Mucosa of stomach (tissue), 1 donor: Measurements from ENCODE around the gene NAP1L1.

Experiments
- H3K27me3 ChIP-seq: one replicate; pipeline ENCODE4 v1.7.0; 2013; ENCODE audit warnings: mild to moderate bottlenecking, low read length; ENCODE audit not compliant: control insufficient read depth, insufficient read depth
- H3K36me3 ChIP-seq: one replicate; pipeline ENCODE4 v1.7.0; 2013; ENCODE audit warnings: low read length; ENCODE audit not compliant: control insufficient read depth, insufficient read depth
- H3K4me1 ChIP-seq: one replicate; pipeline ENCODE4 v1.7.0; 2013; ENCODE audit warnings: mild to moderate bottlenecking, low read length; ENCODE audit not compliant: control insufficient read depth, insufficient read depth
- H3K4me3 ChIP-seq: one replicate; pipeline ENCODE4 v1.7.0; 2013; ENCODE audit warnings: low read length
- H3K9ac ChIP-seq: one replicate; pipeline ENCODE4 v1.7.0; 2013; ENCODE audit warnings: mild to moderate bottlenecking, low read length, moderate library complexity
- H3K9me3 ChIP-seq: one replicate; pipeline ENCODE4 v1.7.0; 2013; ENCODE audit warnings: mild to moderate bottlenecking, low read length, moderate library complexity; ENCODE audit not compliant: control insufficient read depth
- donor health status: Pancreatic carcinoma.

NAP1L1 gene

DNA sequence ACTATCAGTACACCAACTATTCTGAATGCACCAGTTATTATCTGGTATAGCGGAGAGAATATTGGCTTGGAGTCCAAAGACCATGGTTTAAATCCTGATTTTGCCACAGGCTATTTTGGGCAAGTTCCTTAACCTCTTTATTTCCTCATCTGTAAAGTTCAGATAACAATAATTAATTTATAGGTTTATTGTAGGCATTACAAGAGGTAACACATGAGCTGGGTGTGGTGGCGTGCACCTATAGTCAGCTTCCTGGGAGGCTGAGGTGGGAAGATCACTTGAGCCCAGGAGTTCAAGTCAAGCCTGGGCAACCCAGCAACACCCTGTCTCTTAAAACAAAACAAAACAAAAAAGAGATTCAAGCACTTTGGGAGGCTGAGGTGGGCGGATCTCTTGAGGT, 76.1 kb downstream of the NAP1L1 start:
- H3K4me3 ChIP-seq, result no peak overlapping the region
- peaks cover 3% of the 10 kb centered on the region for H3K27me3 ChIP-seq
- no peaks in the 10 kb centered on the region for H3K36me3 ChIP-seq
- peaks cover 5% of the 10 kb centered on the region for H3K4me1 ChIP-seq
- no peaks in the 10 kb centered on the region for H3K9me3 ChIP-seq
- H3K9ac ChIP-seq, result no peak overlapping the region

DNA sequence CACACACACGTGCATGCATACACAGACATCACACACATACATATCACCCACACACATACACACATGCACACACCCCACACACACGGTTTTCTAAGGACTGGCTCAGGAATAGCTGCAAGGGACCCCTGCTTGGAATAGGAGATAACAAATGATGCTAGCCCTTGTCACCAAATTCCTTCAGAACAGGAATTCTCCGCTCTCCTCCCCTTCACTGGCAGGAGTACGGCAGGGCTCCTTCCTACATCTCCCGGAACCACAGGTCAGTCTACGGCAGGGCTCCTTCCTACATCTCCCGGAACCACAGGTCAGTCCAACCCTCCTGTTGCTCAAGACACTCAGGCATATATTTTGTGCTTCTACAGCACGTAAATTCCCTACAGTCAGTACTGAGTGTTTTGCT, 76.8 kb downstream of the NAP1L1 start:
- H3K36me3 ChIP-seq, result no peaks in the 10 kb centered on the region
- H3K4me1 ChIP-seq, result peaks cover 5% of the 10 kb centered on the region
- H3K9ac ChIP-seq, result no peak overlapping the region
- no peaks in the 10 kb centered on the region for H3K9me3 ChIP-seq
- H3K4me3 ChIP-seq, result no peak overlapping the region
- H3K27me3 ChIP-seq, result peaks cover 3% of the 10 kb centered on the region

DNA sequence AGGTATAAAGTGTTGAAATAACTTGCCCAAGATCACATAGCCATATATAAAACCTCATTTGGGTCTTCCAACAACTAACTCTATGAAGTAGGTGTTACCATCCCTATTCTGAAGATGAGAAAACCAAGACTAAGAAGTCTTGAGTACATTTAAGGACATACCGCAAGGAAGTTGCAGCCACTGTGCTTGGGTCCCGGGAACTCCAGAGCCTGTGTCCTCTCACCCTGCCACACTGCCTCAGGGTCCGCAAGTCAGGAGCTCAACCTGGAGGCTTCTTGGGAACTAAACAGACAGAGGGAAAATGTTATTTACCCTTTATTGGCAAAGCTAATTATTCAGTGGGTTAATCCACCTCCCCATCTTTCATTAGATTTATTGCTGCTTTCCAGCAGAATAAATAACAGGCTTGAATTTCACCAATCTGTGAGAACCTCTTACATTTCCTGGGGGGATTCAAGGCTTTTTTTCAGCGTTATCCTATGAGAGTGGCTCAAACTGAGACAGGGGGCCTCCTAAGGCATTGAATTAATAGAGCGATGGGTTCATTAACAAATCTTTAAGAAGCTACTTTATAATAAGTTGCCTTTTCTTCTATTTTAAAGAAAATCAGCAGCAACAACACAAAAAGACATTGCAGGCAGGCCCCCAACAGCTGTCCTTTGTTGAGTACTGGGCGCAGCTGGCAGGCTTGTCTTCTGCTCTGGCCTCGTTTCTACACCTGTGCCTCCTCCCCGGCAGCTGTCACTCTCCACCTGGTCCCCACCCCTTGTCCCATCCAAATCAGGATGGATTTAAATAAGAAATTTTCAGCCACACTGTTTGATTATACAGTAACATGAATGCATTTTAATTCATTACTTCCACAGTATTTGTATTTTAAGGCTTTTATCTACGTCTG, 78.2 kb downstream of the NAP1L1 start:
- Histone ChIP-seq H3K27me3 (no peaks in the 10 kb centered on the region), H3K9me3 (no peaks in the 10 kb centered on the region), H3K36me3 (no peaks in the 10 kb centered on the region), H3K4me3 (no peak overlapping the region), H3K4me1 (peaks cover 5% of the 10 kb centered on the region), H3K9ac (no peak overlapping the region)

DNA sequence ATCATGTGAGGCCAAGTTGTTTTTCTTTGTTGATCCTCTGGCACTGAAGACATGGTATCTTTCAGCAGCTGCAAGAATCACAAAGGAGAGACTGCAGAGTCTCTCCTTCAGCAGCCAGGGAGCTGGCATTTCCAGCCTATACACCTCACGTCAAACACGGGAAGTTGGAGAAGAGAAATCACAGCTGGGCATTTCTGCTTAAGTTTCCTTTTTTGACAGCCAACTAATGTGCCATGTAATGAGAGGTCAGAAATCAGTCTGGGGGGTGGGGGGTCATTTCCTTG, 81.2 kb downstream of the NAP1L1 start:
- H3K9me3 ChIP-seq, result no peaks in the 10 kb centered on the region
- H3K27me3 ChIP-seq, result no peaks in the 10 kb centered on the region
- no peak overlapping the region for H3K9ac ChIP-seq
- H3K4me1 ChIP-seq, result no peaks in the 10 kb centered on the region
- H3K4me3 ChIP-seq, result no peak overlapping the region
- no peaks in the 10 kb centered on the region for H3K36me3 ChIP-seq

DNA sequence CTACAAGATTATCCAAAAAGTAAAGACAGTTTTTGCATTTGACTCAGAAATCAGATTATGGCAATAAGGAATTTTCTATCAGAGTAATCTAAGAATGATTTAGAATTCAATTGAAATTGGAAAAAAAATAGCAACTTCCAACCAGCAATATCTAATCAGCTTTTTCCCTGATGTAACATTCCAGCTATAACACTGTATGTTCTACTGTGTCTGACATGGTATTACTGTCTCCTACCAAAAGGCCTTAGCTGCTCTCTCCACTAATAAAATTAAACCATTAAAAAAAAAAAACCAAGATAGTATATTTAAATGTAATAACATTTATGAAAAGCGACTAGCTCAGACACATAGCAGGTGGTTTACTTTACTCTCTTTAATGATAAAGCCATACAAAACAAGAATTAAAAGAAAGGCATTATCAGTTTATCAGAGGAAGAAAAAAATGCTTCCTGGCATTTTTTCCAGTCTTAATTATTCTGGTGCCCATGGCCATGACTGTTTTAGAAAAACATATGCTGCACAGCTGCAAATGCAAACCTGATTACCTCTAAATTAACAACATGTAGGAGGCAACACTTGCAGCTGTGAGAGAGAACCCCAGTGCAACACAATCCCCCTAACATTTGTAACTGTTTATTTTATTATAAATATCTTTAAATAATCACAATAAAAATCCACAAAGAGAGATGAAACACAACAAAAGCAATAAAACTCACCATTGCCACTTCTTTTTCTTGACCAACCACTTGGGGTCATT, 81.7 kb downstream of the NAP1L1 start:
- Histone ChIP-seq H3K9me3 (no peaks in the 10 kb centered on the region), H3K4me1 (no peaks in the 10 kb centered on the region), H3K4me3 (no peak overlapping the region), H3K9ac (no peak overlapping the region), H3K27me3 (no peaks in the 10 kb centered on the region), H3K36me3 (no peaks in the 10 kb centered on the region)

DNA sequence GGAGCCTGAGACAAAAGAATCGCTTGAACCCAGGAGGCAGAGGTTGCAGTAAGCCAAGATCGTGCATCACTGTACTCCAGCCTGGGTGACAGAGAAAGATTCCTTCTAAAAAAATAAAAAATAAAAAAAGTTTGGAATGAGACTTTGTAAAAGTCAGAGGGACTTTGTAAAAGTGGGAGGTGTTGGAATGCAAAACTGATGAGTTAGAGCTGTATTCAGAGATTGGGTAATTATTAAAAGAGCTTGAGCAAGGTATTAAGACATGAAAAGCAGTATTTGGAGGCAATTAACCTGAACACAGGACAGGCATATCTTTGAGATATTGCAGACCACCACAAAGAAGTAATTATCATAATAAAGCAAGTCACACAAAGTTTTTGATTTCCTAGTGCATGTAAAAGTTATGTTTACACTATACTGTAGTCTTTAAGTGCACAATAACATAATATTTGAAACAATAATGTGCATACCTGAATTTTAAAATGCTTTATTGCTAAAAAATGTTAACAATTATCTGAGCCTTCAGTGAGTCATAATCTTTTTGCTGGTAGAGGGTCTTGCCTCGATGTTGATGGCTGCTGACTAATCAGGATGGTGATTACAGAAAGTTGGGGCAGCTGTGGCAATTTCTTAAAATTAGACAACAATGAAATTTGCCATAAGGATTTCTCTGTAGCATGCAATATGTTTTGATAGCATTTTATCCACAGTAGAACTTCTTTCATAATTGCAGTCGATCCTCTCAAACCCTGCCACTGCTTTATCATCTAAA, 86.0 kb downstream of the NAP1L1 start:
- no peaks in the 10 kb centered on the region for H3K36me3 ChIP-seq
- H3K4me1 ChIP-seq, result no peaks in the 10 kb centered on the region
- H3K9me3 ChIP-seq, result no peaks in the 10 kb centered on the region
- no peak overlapping the region for H3K9ac ChIP-seq
- no peak overlapping the region for H3K4me3 ChIP-seq
- H3K27me3 ChIP-seq, result no peaks in the 10 kb centered on the region

DNA sequence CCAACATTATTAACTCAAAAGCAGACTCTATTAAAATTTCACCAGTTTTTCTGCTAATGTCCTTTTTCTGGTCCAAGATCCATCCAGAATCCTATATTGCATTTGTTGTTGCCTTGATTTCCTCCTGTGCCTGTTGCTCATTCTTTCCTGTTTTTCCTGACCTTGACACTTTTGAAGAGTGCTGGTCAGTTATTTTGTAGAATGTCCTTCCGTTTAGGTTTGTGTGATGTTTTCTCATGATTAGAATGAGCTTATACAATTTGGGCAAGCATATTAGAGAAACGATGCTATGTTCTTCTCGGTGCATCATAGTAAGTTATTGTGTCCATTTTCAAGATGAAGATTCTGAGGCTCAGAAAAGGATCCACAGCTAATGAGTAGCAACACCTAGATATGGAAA, 86.8 kb downstream of the NAP1L1 start:
- H3K9ac ChIP-seq, result no peak overlapping the region
- no peaks in the 10 kb centered on the region for H3K4me1 ChIP-seq
- H3K27me3 ChIP-seq, result no peaks in the 10 kb centered on the region
- H3K36me3 ChIP-seq, result no peaks in the 10 kb centered on the region
- H3K4me3 ChIP-seq, result no peak overlapping the region
- no peaks in the 10 kb centered on the region for H3K9me3 ChIP-seq

DNA sequence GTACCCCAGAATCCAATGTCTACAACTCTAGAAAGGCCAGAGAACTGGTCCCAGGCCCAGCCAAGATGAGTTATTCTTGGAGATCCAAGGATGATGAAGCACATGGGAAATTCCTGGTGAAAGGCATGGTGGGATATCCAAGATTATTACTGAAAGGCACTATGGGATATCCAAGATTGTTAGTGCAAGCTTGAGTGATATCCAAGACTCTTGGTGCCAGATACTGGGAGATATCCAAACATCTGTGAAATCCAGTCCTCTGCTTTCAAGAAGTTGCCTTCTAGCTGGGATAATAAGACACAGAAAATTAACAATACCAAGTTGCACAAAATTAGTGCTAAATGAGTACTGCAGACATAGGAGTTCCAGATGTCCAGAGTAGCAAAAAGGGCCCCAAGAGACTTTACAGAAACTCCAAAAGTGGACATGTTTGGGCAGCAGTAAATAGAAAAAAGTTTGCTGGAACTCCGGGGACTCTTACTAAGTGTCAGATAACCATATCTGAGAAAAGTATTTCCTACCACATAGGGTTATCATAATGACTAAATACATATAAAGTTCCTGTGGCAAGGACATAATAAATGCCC, 87.5 kb downstream of the NAP1L1 start:
- Histone ChIP-seq H3K9me3 (no peaks in the 10 kb centered on the region), H3K36me3 (no peaks in the 10 kb centered on the region), H3K4me3 (no peak overlapping the region), H3K27me3 (no peaks in the 10 kb centered on the region), H3K4me1 (no peaks in the 10 kb centered on the region), H3K9ac (no peak overlapping the region)

DNA sequence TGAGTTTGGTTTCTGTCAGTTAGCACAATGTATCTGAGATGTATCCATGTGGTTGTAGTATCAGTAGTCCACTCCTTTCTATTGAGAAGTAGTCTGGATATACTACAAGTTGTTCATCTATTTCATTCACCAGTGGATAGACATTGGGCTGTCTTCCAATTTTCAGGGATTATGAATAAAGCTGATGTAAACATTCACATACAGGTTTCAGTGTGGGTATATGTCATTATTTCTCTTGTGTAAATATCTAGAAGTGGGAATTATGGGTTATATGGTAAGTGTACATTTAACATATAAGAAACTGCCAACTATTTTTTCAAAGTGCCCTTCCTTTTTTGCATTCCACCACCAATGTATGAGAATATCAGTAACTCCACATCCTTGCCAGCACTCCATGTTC, 88.8 kb downstream of the NAP1L1 start:
- Histone ChIP-seq H3K4me1 (no peaks in the 10 kb centered on the region), H3K9ac (no peak overlapping the region), H3K36me3 (no peaks in the 10 kb centered on the region), H3K4me3 (no peak overlapping the region), H3K9me3 (no peaks in the 10 kb centered on the region), H3K27me3 (no peaks in the 10 kb centered on the region)

DNA sequence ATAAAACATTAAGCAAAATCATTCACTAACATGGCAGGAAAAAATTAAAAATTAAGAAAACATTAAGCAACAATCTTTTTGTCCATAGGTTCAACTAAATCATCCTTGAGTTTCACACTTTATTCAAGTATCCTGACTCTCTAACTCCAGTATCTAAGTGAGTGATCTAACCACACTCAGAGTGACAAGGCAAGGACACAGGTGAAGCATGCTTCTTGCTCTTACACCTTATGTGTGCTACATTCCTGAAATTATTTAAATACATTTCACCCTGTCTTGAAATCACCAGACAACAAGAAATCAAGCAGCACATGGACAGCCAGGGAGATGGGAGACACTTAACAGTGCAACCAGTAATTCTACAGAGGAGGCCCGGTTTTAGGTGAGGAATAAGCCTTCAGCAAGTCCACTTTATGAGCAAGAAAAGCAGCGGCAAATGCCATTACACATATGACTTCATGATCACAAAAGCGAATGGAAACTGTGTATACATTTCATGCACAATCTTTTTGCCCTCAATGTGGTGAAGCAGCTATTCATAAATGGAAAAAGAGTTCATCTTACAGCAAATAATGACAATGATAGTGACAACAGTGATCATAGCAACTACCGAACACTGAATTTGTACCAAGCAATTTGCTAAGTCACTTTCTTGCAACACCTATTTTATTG, 90.3 kb downstream of the NAP1L1 start:
- Histone ChIP-seq H3K9ac (no peak overlapping the region), H3K9me3 (no peaks in the 10 kb centered on the region), H3K4me3 (no peak overlapping the region), H3K36me3 (no peaks in the 10 kb centered on the region), H3K4me1 (no peaks in the 10 kb centered on the region), H3K27me3 (no peaks in the 10 kb centered on the region)

DNA sequence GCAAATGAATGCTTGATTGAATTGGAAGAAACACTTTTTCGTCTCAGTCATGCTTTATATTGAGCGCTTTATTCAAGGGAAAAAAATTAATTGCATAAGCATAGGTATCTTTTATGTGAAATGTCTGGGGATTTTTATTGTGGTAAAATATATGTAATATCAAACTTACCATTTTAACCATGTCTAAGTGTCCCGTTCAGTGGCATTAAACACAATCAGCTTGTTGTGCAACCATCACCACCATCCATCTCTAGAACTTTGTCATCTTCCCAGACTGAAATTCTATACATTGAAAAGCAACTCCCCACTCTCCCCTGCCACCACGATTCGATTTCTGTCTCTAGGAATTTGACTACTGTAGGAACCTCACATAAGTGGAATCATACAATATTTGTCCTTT, 92.7 kb downstream of the NAP1L1 start:
- H3K4me1 ChIP-seq, result peaks cover under 1% of the 10 kb centered on the region
- no peaks in the 10 kb centered on the region for H3K9me3 ChIP-seq
- H3K4me3 ChIP-seq, result no peak overlapping the region
- no peaks in the 10 kb centered on the region for H3K27me3 ChIP-seq
- H3K36me3 ChIP-seq, result no peaks in the 10 kb centered on the region
- H3K9ac ChIP-seq, result no peak overlapping the region
